Stimulated activated CD8-positive, alpha-beta memory T cell treated with anti-CD3 and anti-CD28 coated beads, Interleukin-2, amount 100 ng/mL, for 48 hours (primary cell): Measurements from ENCODE around the gene ENTHD1.
A peak's percentile ranks its signal among the peaks of the same experiment; 100 is the strongest.

Source experiments
- DNase-seq, 2 donors: peaks; one replicate each; pipeline ENCODE4 v3.0.0-alpha.2; 2020; ENCODE audit warnings: low read depth in 2 of 2

ENTHD1 gene

GRCh38 chr22:39893526-39893925, at the start of gene ENTHD1:
Gene ENTHD1, minus strand, starts transcription at chr22:39893760. Its CDS starts 6,012 bp downstream, at chr22:39887748.
- DNase-seq, result no peak

- peak in 1 of 2 donors; percentile 57 for DNase-seq
These were observed 49.8 kb upstream of the ENTHD1 start for GRCh38 chr22:39943337-39943736.

GRCh38 chr22:39942439-39943230, 49.1 kb upstream of the ENTHD1 start:
- DNase-seq, result no peak

- no peak for DNase-seq
These were observed 48.0 kb upstream of the ENTHD1 start for GRCh38 chr22:39941601-39942000.

GRCh38 chr22:39940757-39941305, 47.3 kb upstream of the ENTHD1 start:
- no peak for DNase-seq

GRCh38 chr22:39939830-39940229, 46.3 kb upstream of the ENTHD1 start:
- DNase-seq, result no peak

GRCh38 chr22:39938509-39939111, 45.0 kb upstream of the ENTHD1 start:
- DNase-seq, result peak in 1 of 2 donors; percentile 48

GRCh38 chr22:39937906-39938305, 44.3 kb upstream of the ENTHD1 start:
- no peak for DNase-seq

GRCh38 chr22:39936523-39937145, 43.1 kb upstream of the ENTHD1 start:
- no peak for DNase-seq

- DNase-seq, result no peak
These were observed 42.1 kb upstream of the ENTHD1 start for GRCh38 chr22:39935612-39936011.

GRCh38 chr22:39935116-39935515, 41.6 kb upstream of the ENTHD1 start:
- no peak for DNase-seq

- no peak for DNase-seq
These were observed 40.2 kb upstream of the ENTHD1 start for GRCh38 chr22:39933741-39934140.

- DNase-seq, result peak; percentile 52 to 59
These were observed 39.5 kb upstream of the ENTHD1 start for GRCh38 chr22:39932918-39933649.

- no peak for DNase-seq
These were observed 38.6 kb upstream of the ENTHD1 start for GRCh38 chr22:39932166-39932565.

- no peak for DNase-seq
These were observed 37.7 kb upstream of the ENTHD1 start for GRCh38 chr22:39931251-39931650.

- no peak for DNase-seq
These were observed 35.3 kb upstream of the ENTHD1 start for GRCh38 chr22:39928536-39929520.

GRCh38 chr22:39927544-39927943, 34.0 kb upstream of the ENTHD1 start:
- no peak for DNase-seq

- no peak for DNase-seq
These were observed 33.2 kb upstream of the ENTHD1 start for GRCh38 chr22:39926753-39927152.

GRCh38 chr22:39925909-39926679, 32.5 kb upstream of the ENTHD1 start:
- no peak for DNase-seq

GRCh38 chr22:39925273-39925672, 31.7 kb upstream of the ENTHD1 start:
- no peak for DNase-seq
